HT-29 (cell line): ENCODE measurements around the gene PCSK2. TPM values are rescaled to one million over a fixed set of nuclear protein-coding genes. Genes with fewer than 3 reads are reported as not detected.

ENCODE experiments used
- DNase-seq: peaks from one replicate; pipeline ENCODE4 v3.0.0-alpha.2; 2015; ENCODE audit warnings: low spot score
- total RNA-seq: library from RNA; depleted of rRNA; stranded (reverse); fragments of >200 nt; shearing (Covaris generic); gene quantifications from 2 replicates; pipeline ENCODE4 v1.2.3, GENCODE V29; 2014

PCSK2 gene
- total RNA-seq, 1 experiment from 2014 or later = not detected

DNA sequence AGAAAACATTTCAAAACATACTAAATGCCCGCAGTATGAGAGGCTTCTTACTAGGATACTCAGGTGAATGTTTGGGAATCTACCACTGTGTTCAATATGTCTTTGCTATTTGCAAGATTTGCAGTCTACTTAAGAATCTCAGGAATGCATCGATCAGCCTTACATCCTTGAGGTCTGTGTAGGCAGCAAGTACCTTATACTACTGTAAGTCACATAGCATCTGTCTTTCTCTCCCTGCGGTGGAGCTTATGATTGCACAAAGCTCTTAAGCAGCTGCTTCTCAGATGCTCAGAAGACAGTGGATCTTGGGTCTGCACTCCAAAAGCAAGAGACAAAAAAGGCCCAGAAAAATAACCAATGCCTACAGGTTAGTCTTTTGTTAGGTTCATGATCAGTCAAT lies 21.4 kb downstream of the PCSK2 start:
- DNase-seq = no peak

DNA sequence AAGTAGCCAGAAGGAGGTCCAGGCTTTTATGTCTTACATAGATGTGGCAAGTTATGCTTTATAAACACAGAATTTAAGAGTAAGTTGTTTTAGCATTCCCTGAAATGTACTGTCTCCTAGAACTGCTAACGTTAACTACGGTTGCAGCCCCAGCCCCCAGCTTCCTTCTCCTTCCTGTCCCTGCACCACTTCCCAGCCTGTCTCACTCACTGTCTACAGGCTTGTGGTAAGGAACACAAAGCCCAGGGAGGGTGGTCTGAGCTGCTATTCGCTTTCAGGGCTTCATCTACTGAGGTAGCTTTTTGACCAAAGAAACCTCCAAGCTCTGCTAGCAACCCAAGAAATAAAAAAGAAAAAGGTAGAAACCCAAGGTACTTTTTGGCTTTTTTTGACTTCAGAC lies 35.9 kb downstream of the PCSK2 start:
- no peak for DNase-seq

DNA sequence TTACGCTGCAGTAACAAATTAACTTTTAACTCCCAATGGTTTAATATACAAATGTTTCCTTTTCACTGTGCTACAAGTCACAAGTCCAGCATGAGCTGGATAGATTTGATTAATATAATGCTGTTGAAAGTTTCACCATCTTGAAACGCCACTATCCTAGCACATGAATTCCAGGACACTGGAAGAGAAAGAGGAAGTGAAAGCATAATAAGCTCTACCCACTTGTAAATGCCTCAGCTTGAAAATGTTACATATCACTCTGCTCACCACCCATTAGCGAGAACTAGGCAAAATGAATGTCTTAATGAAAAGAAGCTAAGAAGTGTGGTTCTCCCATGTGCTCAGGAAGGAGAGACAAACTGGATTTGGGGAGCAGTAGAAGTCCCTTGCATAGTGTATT lies 46.9 kb downstream of the PCSK2 start:
- DNase-seq = no peak

DNA sequence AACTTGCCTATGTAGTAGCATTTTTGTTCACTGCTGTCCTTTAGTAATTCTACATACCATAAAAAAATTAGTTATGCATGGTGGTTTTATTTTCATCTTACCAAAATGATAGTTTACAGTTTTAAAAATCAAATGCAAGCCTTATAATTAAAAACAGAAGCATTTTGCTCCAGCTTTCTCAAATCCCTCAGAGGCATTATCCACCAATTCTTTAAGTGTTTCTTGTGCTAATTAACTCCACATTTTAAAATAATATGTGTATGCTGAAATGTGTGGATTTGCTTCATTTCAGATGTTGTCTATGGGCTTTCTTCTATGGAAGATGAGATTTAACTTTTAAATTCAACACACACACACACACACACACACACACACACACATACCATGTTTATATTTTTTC lies 49.3 kb downstream of the PCSK2 start:
- DNase-seq = no peak

DNA sequence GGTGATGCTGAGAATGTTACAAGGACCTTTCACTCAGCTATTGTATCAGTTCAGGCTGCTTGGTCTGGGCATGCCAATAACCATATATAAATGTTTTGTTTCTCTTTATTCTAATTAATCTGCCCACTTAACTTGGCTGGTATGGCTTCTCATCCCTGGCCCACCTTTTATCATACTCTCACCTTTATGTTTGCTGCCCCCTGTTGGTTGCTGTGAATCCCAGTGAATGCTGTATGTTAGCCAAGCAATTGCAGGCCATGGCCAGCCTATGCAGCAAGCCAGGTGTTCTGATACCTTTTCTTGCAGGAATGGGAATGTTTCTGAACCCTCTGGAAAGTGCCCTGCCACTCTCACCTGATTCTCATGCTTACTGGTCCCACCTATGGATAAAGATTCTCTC lies 54.6 kb downstream of the PCSK2 start:
- peak; percentile 61 for DNase-seq

DNA sequence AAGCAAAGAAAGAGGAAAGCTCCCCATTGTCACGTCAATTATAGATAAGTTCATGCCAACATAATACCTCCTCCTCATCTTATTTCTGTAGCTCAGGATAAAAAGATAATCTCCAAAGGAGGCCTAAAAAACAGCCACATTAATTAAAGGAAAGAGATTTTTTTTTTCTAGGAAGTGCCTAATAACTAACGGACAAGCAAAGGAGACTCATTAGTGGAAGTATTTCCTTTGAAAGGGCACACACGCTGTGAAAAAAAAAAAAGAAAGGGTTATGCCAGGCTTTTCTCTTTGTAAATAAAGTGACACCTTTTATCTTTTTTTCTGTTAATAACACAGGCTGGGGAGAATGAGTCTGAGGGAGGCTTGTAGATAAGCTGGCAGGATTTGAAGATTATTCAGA lies 55.7 kb downstream of the PCSK2 start:
- DNase-seq = no peak

DNA sequence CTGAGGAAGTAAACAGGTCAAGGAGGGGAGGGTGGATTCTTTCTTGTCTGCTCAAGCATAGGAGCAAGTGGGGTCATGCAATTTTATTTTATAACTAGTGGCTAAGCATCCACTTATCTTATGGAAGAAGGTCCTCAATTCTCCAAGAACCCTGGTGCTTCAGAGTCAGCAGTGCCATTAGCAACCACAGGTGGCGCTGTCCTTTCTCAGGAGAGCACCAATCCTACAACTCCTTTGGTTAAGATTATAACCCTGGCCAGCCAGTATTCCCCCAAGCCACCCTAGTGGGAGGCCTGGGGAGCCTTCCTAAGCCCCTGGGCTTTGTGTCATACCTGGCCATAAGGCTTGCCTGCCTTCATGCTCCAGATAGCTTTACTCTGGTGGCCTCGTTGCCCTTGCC lies 60.7 kb downstream of the PCSK2 start:
- no peak for DNase-seq

DNA sequence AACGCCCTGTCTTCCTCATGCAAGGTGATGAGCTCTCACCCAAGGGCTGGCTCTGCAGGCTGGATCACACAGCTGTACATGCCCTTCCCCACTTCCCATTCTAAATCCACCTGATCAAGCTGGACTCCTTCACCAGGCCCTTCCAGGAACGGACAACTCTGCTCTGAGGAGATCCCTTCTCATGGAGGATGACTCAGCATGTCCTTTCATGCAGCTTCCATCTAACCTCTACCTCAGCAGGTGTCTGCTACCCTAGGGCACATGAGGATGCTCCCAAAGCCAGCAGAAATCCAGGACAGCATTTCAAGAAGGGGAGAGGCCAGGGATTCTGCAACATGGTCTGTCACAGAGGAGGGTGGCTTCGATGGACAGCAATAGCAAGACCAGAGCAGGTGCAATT lies 61.2 kb downstream of the PCSK2 start:
- DNase-seq = no peak

DNA sequence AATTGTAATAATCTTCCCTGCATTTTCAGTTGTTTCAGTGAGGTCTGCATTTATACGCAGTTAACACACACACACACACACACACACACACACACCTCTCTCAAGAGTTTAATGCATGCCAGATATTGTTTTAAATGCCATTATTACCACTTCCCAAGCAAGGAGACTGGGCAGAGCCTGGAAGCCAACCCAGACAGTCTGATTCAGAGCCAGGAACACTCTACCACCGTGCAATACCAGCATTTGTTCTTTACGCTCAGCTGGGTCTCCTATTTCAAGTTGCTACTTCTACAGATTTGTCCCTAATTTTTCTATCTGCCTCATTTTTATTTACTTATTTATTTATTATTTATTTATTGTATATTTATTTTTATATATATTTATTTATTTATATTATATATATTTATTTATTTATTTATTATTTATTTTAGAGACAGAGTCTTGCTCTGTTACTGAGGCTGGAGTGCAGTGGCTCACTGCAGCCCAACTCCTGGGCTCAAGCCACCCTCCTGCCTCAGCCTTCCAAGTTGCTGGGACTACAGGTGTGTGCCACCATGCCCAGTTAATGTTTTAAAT lies 68.4 kb downstream of the PCSK2 start:
- DNase-seq = no peak

DNA sequence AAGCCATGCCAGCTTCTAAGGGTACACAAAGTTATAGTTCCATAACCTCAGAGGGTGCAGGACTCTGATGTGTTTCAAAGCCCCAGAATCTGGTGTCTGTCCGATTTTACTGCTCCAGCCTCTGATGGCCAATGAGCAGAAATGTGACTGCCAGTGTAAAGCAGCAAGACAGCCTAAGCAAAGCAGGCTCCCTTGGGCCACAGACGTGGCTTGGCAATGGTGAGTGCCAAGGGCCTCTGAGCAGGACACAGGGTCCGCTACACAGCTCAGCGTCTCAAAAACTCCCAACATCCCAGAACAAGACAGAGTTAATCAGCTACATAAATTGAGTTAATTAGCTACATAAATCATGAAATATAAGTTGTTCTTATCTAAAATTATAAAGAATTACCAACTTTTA lies 69.2 kb downstream of the PCSK2 start:
- no peak for DNase-seq

DNA sequence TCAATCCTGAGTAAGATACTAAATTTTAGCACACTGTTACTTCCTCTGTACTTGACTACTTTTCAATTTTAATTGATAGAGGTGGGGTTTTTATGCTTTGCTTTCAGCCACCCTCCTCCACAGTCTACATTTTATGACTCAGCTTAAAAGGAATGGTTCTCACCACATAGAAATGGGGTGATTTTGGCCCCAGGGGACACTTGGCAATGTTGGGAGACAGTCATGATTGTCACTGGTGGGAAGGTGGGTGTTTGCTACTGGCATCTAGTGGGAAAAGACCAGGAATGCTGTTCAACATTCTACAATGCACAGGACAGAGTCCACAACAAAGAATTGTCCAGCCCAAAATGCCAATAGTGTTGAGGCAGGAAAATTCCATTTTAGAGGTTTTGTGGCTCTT lies 71.3 kb downstream of the PCSK2 start:
- no peak for DNase-seq

DNA sequence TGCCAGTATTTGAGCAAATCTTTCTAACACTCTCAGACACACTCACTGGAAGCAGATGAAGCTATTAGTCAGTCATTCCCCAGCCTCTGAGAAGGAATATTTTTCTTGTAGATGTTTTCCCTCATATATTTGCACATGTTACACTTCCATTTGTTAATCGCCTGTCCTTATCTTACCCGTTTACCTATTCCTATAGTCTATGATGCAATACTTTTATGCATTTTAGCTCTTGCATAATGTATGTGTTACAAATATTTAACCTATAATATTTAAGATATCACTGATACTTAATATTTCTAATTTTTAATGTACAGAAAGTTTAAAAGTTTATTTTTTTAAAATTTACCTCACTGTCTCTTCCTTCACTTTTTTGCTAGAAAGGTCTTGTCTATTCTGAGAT lies 71.9 kb downstream of the PCSK2 start:
- no peak for DNase-seq

DNA sequence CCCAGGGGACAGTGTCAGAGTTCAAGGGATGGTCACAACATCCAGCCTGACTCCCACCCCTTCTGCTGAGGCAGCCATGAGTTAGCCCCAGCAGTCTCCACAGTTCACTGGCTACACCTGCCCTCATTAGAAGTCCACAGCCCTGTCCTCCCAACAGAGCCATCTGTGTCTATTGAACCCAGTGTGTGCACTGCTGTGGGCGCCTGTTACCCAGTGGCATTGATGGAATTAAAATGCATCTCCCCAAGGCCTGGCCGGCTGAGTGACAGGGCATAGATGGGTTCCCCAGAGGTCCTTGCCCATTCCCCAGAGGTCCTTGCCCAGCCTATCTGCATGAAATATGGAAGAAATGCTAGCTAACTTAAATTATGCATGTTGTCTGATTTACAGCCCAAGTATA lies 73.3 kb downstream of the PCSK2 start:
- DNase-seq = no peak

DNA sequence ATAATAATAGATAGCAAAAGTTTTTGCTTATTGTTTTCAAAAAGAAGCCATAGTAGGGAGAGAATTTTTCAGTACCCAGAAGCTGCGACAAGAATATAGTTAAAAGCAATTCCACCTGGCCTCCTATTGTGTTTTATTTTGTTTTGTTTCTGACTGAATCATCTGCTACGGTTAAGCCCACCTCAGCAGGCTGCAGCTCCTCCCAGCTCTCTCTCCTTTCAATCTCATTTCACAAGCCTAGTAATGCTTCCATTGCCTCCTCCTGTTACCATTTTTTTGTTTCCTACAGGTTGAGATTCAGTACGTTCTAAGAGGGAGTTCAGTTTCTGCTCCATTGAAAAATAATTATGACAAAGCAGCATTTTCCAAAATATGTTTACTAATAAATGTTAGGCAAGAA lies 77.9 kb downstream of the PCSK2 start:
- no peak for DNase-seq

DNA sequence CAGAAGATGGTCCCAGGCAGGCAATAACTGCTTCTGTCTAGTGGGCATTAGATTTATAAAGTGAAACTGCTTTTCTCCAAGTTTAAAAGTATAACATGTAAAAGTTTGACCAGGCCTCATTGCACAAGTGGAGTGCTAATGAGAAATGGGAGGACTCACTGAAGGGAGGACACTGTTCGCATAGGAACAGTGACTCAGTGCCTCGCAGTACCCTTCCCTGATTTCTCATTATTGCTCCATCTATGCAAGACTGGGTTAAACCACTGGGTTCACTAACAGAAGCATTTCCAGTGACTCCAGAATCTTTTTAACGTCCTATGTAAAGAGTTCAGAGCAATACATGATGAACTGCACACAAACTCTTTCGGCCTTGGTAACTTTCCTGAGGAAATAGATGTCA lies 79.6 kb downstream of the PCSK2 start:
- DNase-seq = no peak

DNA sequence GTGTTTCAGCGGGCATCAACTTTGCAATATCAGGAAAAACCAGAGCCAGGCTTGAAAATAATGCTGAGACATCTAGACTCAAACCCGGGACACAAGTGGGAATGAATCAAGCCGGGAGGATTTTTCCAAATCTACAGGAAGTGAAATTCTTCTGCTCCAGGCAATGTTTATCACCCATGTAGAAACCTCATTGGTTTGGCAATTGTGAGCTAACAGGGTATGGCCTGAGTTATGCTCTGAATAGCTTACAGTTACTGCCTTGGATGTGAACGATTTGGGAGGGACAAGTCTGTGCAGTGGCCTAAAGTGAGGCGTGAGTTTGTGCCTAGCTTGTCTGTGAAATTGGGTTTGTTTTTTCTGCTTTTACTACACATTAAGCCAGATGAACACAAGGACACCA lies 87.4 kb downstream of the PCSK2 start:
- DNase-seq = no peak

DNA sequence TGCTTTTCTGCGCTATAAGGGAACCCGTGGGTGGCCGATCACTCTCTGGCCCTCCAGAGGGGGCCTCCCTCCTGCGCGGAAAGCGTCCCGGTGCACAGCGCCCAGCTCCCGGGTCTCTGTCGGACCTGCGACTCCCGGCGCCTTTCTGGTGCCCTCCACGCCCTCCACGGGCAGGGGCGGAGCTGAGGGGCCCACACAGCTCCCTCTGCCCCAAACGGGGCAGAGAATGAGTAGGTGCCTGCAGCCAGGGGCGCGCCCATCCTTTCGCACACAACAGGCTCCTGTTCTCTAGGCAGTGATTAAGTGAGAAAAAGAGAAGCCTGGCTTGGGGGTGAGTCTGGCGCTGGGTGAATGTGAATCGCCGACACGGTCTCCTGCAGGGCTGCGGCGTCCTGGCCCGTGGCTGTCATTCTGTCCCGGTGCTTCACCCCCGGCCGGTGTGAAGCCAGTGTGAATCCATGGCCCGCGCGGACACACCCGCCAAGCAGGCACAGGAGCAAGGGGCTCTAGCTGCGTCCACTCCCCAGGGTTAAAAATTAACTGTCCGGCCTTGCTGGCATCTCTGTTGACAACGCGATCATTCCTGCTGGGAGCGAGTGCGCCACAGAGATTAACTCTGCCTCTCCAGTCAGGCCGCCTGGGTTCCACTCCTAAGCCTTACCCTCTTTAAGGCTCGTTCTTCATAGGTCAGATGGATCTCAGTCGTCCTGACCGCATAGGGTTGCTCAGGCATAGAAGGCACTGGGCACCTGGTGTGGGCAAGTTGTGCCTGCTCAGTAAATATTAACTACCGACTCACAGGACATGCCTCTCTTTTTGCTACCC lies 88.8 kb downstream of the PCSK2 start:
- no peak for DNase-seq

DNA sequence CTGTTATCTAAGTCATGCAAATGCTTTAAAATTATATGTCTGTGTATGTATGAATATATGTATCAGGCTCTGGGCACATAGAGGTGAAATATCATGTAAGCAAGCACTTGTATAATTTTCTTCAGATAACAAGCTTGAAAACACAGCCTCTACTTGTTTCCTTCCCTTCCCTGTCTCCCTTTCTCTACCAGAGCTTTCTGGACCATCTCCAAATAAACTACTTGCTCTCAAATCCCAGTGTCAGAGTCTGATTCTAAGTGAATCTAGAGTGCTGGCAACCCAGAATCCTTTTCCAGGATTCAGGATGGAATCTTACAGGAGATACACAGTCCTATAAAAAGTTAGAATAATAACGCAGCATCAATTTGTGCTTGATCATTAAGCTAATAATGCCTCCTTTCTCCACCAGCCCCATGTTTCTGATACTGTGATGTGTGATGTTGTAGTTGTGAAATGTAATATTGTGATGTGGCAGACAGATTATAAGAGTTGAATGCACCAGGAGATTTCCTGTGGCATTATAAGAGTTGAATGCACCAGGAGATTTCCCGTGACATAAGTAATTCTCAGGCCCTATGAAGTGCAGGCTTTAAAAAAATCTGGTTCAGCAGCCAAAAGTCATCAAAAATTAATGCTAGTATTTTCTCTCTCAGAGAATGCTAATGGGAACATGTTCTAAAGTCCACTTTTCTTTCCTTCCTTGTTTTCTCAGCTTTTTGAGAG lies 89.6 kb downstream of the PCSK2 start:
- DNase-seq = no peak

DNA sequence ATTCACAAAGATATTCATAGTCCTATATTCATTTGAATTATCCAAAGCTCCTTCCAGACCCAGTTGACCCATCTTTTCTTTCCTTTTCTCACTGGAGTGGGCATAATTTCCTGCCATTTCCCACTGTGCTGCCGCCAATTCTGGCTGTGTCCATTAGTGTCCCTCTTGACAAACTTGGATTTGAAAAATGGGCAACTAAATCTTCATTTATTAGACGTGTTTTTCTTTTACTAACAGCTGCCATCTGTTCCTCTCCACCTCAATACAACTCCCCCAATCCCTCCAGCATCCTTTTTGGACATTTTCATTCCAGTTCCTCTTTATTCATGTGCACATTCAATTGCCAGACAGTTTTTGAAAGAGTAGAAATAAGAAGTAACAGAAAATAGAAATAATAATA lies 90.5 kb downstream of the PCSK2 start:
- no peak for DNase-seq

DNA sequence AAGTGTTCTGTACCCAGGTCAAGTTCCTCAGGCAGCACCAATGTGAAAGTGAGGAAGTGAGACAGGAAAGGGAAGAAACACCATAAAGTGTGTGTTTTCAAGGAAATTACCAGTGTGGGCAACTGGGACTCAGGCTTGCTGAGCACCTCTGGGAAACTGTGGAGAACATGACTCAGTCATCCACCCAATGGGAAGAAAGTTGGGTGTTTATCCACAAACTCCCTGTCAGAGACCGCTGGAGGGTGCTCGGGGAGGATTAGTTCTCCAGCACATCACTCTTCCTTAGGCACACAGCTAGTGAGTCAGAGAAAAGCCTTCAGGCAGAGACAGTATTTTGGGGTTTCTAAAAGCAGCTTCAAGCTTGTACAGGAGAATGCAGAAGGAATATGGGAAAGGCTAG lies 93.6 kb downstream of the PCSK2 start:
- DNase-seq = no peak

DNA sequence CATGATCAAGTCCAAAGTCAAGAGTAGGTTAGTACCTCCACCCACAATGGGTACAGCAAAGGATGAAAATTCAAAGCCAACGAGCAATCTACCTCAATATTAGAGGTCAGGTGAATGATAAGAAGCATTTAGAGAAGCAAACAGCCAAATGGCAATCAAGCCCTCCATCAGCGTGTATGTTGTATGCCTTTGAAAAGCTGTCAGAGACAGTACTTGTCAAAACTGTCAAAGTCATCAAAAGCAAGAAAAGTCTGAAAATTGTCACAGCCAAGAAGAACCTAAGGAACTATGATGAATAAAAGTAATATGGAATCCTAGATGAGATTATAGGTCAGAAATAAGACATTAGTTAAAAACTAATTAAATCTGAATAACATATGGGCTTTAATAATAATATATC lies 99.3 kb downstream of the PCSK2 start:
- no peak for DNase-seq

DNA sequence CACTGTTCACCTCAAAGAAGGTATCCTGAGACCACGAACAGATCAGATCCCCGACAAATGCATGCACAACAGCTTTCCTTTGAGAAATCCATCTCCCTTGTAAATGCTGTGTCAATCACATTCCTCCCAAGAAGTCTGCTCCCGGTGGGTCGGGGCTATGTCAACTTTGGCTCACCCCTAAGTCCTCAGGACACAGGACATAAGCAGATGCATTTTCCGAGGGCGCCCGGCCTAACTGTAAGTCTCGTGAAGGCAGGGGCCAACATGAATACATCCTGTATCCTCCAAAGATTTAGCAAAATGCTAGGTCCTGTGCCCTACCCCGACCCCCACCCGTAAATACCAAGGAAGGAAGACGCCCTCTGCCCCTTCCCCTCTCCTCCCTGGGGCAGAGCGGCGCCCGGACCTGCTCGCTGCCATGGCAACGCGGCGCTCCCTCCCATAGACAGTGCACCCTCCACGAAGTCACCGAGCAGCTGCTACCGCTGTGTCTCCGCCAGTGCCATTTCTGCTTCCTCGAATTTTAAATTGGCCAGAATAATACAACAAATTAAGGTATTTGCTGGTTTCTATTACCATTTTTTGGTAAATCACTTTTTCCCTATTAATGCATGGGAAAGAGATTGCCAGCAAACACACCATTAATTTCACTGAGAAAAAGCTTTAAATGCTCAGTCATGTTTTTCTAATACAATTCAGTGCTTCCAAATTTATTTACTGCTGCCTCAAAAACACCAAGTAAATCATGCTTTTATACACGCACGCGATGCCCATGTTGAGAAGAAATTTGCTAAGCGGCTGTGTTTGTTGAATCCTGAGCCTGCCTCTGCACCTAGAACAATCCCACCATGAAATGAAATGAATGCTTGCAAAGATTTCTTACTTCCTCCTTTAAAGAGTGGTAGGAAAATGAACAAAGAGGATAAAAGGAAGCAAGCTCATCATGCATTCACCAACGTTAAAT lies 100.6 kb downstream of the PCSK2 start:
- DNase-seq = no peak
